Measurements from ENCODE around the gene MEAK7. TPM values are rescaled to one million over a fixed set of nuclear protein-coding genes. Genes with fewer than 3 reads are reported as not detected.

The MEAK7 gene
- total RNA-seq, 1 experiment from 2014 or later, result 21.5 TPM

GRCh38 chr16:84476401-84476800 is 28.1 kb downstream of the MEAK7 start:
- no peak overlapping the region for H3T11ph ChIP-seq (ENCODE audit: low read length)
- H3K4me2 ChIP-seq (ENCODE audit: insufficient read depth, insufficient read length, low read length), result no peak overlapping the region
- H3K9me3 Mint-ChIP-seq, result peaks cover 14 to 20% of the 10 kb centered on the region in 2 experiments
- no peak overlapping the region for H3K23ac ChIP-seq (ENCODE audit: insufficient read length, low read depth, low read length)
- H2BK120ac ChIP-seq (ENCODE audit: low read depth, low read length, poor library complexity, severe bottlenecking), result no peak overlapping the region
- no peak overlapping the region for H4K91ac ChIP-seq (ENCODE audit: insufficient read length, low read depth, low read length)
- H3K14ac ChIP-seq (ENCODE audit: insufficient read depth, low read length), result no peak overlapping the region
- no peaks in the 10 kb centered on the region for H3K4me1 ChIP-seq (ENCODE audit: insufficient read depth, low read length)
- H3K27me3 Mint-ChIP-seq (ENCODE audit: low read depth), result no peaks in the 10 kb centered on the region; the same call in 1 of the 2 replicates
- no peak overlapping the region for H2BK5ac ChIP-seq (ENCODE audit: insufficient read length, low read length)
- H4K20me1 ChIP-seq (ENCODE audit: control insufficient read depth, insufficient read depth, insufficient read length), result peaks cover 3% of the 10 kb centered on the region
- no peak overlapping the region for H3K18ac ChIP-seq (ENCODE audit: insufficient read length, low read depth, low read length)
- no peak overlapping the region for H3K27ac ChIP-seq (ENCODE audit: insufficient read length, low read depth, low read length)
- no peak overlapping the region for H2BK20ac ChIP-seq (ENCODE audit: low read depth, low read length, poor library complexity, severe bottlenecking)
- no peak overlapping the region for H4K8ac ChIP-seq (replicated peaks; ENCODE audit: insufficient read length, low read depth, low read length)
- H4K5ac ChIP-seq (ENCODE audit: insufficient read length, low read depth, low read length), result no peak overlapping the region
- no peaks in the 10 kb centered on the region for H3K23me2 ChIP-seq (ENCODE audit: insufficient read length, low read depth, low read length, poor library complexity, severe bottlenecking)
- TF ChIP-seq CTCF (conservative IDR thresholded peaks at IDR 0.05), result no peak
- no peaks in the 10 kb centered on the region for H3K79me1 ChIP-seq (ENCODE audit: insufficient read depth, low read depth, low read length, poor library complexity, severe bottlenecking)
- no CpG with 5 or more reads among the region's 8 CpGs for WGBS (ENCODE audit: extremely low coverage, insufficient read length, low lambda C conversion rate)
- DNase-seq, result no peak
- H2AK5ac ChIP-seq (ENCODE audit: insufficient read length, low read length), result no peak overlapping the region
- no peak overlapping the region for H3K56ac ChIP-seq (ENCODE audit: insufficient read length, low read depth, low read length)
- peak overlapping the region in 1 of 3 experiments; percentile 9; a peak in 1 of 7 replicates for H3K27ac Mint-ChIP-seq
- H3K4me1 Mint-ChIP-seq, result no peaks in the 10 kb centered on the region
- H3K9me3 ChIP-seq (ENCODE audit: control insufficient read depth, low read depth, low read length), result no peaks in the 10 kb centered on the region
- no peak overlapping the region for H2BK12ac ChIP-seq (ENCODE audit: insufficient read length, low read depth, low read length)
- H2AFZ ChIP-seq (ENCODE audit: low read length), result no peak overlapping the region
- H3K9ac ChIP-seq (ENCODE audit: extremely low read depth, insufficient read length, low read length), result no peak overlapping the region
- no peak overlapping the region for H2BK15ac ChIP-seq (ENCODE audit: low read depth, low read length)
- H3K4me3 Mint-ChIP-seq, result no peak overlapping the region
- H3K36me3 Mint-ChIP-seq (ENCODE audit: insufficient read depth in 1 of 3, low read depth in 3 of 3), result peaks cover 18 to 35% (median 32%) of the 10 kb centered on the region in 3 experiments
- no peak overlapping the region for H3K4ac ChIP-seq (ENCODE audit: low read depth, low read length)
- H3K27me3 ChIP-seq (ENCODE audit: insufficient read depth, low read length), result no peaks in the 10 kb centered on the region
- no peaks in the 10 kb centered on the region for H3K79me2 ChIP-seq (ENCODE audit: insufficient read depth, low read length)
